MG63 (cell line): Measurements from ENCODE around the gene CEP164. TPM values are rescaled to one million over a fixed set of nuclear protein-coding genes. Genes with fewer than 3 reads are reported as not detected.

Experiments used
- DNase-seq: peaks from one replicate; pipeline ENCODE4 v3.0.0-alpha.2; 2020
- H3K27me3 ChIP-seq: fragments of 250-450 bp; sonication (Bioruptor Pico); 2 replicates; pipeline ENCODE4 v1.5.1; 2020; ENCODE audit warnings: mild to moderate bottlenecking, moderate library complexity
- H3K36me3 ChIP-seq: fragments of 250-450 bp; sonication (Bioruptor Pico); 2 replicates; pipeline ENCODE4 v1.5.1; 2020; ENCODE audit warnings: mild to moderate bottlenecking, moderate library complexity
- H3K4me3 ChIP-seq: fragments of 250-450 bp; sonication (Bioruptor Pico); 2 replicates; pipeline ENCODE4 v1.5.1; 2020; ENCODE audit warnings: mild to moderate bottlenecking, moderate library complexity
- H3K9me3 ChIP-seq: fragments of 250-450 bp; sonication (Bioruptor Pico); 2 replicates; pipeline ENCODE4 v1.5.1; 2020; ENCODE audit warnings: mild to moderate bottlenecking, moderate library complexity
- total RNA-seq: library from RNA; depleted of rRNA; stranded (reverse); fragments of >200 nt; shearing (Covaris generic); gene quantifications from 2 replicates; pipeline ENCODE4 v1.2.3, GENCODE V29; 2014; ENCODE audit warnings: low replicate concordance

Gene CEP164
- total RNA-seq, 1 experiment from 2014 or later = 33.1 TPM

GRCh38 chr11:117418737-117419481 lies 91.3 kb downstream of the CEP164 start:
- H3K27me3 ChIP-seq = no peaks in the 10 kb centered on the region
- no peaks in the 10 kb centered on the region for H3K36me3 ChIP-seq
- no peak for DNase-seq
- H3K4me3 ChIP-seq = no peak overlapping the region
- no peaks in the 10 kb centered on the region for H3K9me3 ChIP-seq

GRCh38 chr11:117419482-117420142 lies 92.0 kb downstream of the CEP164 start:
- Histone ChIP-seq H3K36me3 (no peaks in the 10 kb centered on the region), H3K9me3 (no peaks in the 10 kb centered on the region), H3K27me3 (no peaks in the 10 kb centered on the region), H3K4me3 (no peak overlapping the region)
- peak; percentile 26 for DNase-seq

- Histone ChIP-seq H3K4me3 (no peak overlapping the region), H3K36me3 (no peaks in the 10 kb centered on the region), H3K9me3 (no peaks in the 10 kb centered on the region), H3K27me3 (no peaks in the 10 kb centered on the region)
- DNase-seq = no peak
Measured at GRCh38 chr11:117420143-117420485, 92.5 kb downstream of the CEP164 start.

GRCh38 chr11:117420598-117420997 lies 92.9 kb downstream of the CEP164 start:
- no peaks in the 10 kb centered on the region for H3K9me3 ChIP-seq
- no peaks in the 10 kb centered on the region for H3K27me3 ChIP-seq
- no peaks in the 10 kb centered on the region for H3K36me3 ChIP-seq
- no peak for DNase-seq
- no peak overlapping the region for H3K4me3 ChIP-seq

GRCh38 chr11:117421041-117421440 lies 93.4 kb downstream of the CEP164 start:
- no peak overlapping the region for H3K4me3 ChIP-seq
- DNase-seq = no peak
- no peaks in the 10 kb centered on the region for H3K9me3 ChIP-seq
- no peaks in the 10 kb centered on the region for H3K27me3 ChIP-seq
- H3K36me3 ChIP-seq = no peaks in the 10 kb centered on the region

- no peak for DNase-seq
- H3K4me3 ChIP-seq = no peak overlapping the region
- H3K36me3 ChIP-seq = no peaks in the 10 kb centered on the region
- H3K9me3 ChIP-seq = no peaks in the 10 kb centered on the region
- no peaks in the 10 kb centered on the region for H3K27me3 ChIP-seq
Measured at GRCh38 chr11:117421476-117421875, 93.8 kb downstream of the CEP164 start.

- H3K4me3 ChIP-seq = no peak overlapping the region
- no peak for DNase-seq
- no peaks in the 10 kb centered on the region for H3K27me3 ChIP-seq
- H3K36me3 ChIP-seq = no peaks in the 10 kb centered on the region
- no peaks in the 10 kb centered on the region for H3K9me3 ChIP-seq
Measured at GRCh38 chr11:117423046-117423575, 95.5 kb downstream of the CEP164 start.

- Histone ChIP-seq H3K9me3 (no peaks in the 10 kb centered on the region), H3K27me3 (no peaks in the 10 kb centered on the region), H3K36me3 (no peaks in the 10 kb centered on the region), H3K4me3 (no peak overlapping the region)
- DNase-seq = no peak
Measured at GRCh38 chr11:117424781-117425180, 97.1 kb downstream of the CEP164 start.

GRCh38 chr11:117425679-117426296 lies 98.1 kb downstream of the CEP164 start:
- Histone ChIP-seq H3K4me3 (no peak overlapping the region), H3K36me3 (no peaks in the 10 kb centered on the region), H3K27me3 (no peaks in the 10 kb centered on the region), H3K9me3 (no peaks in the 10 kb centered on the region)
- DNase-seq = no peak

GRCh38 chr11:117426297-117426685 lies 98.6 kb downstream of the CEP164 start:
- DNase-seq = peak; percentile 37
- Histone ChIP-seq H3K36me3 (no peaks in the 10 kb centered on the region), H3K9me3 (no peaks in the 10 kb centered on the region), H3K27me3 (no peaks in the 10 kb centered on the region), H3K4me3 (no peak overlapping the region)

- Histone ChIP-seq H3K4me3 (no peak overlapping the region), H3K9me3 (no peaks in the 10 kb centered on the region), H3K36me3 (no peaks in the 10 kb centered on the region), H3K27me3 (no peaks in the 10 kb centered on the region)
- DNase-seq = no peak
Measured at GRCh38 chr11:117426941-117427340, 99.3 kb downstream of the CEP164 start.

GRCh38 chr11:117427356-117427874 lies 99.8 kb downstream of the CEP164 start:
- Histone ChIP-seq H3K9me3 (no peaks in the 10 kb centered on the region), H3K4me3 (no peak overlapping the region)
- DNase-seq = no peak

GRCh38 chr11:117428186-117428855 lies 100.7 kb downstream of the CEP164 start:
- no peaks in the 10 kb centered on the region for H3K36me3 ChIP-seq
- DNase-seq = no peak

More at GRCh38 chr11:117427356-117427874, 99.8 kb downstream of the CEP164 start:
- Histone ChIP-seq H3K36me3 (no peaks in the 10 kb centered on the region), H3K27me3 (no peaks in the 10 kb centered on the region)

GRCh38 chr11:117428856-117429229 lies 101.2 kb downstream of the CEP164 start:
- H3K36me3 ChIP-seq = no peaks in the 10 kb centered on the region
- no peaks in the 10 kb centered on the region for H3K9me3 ChIP-seq
- no peak for DNase-seq
- no peak overlapping the region for H3K4me3 ChIP-seq
- H3K27me3 ChIP-seq = peaks cover 4% of the 10 kb centered on the region; the same call in 1 of the 2 replicates

More at GRCh38 chr11:117428186-117428855, 100.7 kb downstream of the CEP164 start:
- Histone ChIP-seq H3K27me3 (peaks cover under 1% of the 10 kb centered on the region; the same call in 1 of the 2 replicates), H3K9me3 (no peaks in the 10 kb centered on the region), H3K4me3 (no peak overlapping the region)

- Histone ChIP-seq H3K27me3 (peaks cover 4% of the 10 kb centered on the region; the same call in 1 of the 2 replicates), H3K9me3 (no peaks in the 10 kb centered on the region), H3K36me3 (no peaks in the 10 kb centered on the region), H3K4me3 (no peak overlapping the region)
- DNase-seq = no peak
Measured at GRCh38 chr11:117430293-117430955, 102.8 kb downstream of the CEP164 start.

GRCh38 chr11:117431436-117431835 lies 103.8 kb downstream of the CEP164 start:
- no peak overlapping the region for H3K4me3 ChIP-seq
- no peak for DNase-seq
- H3K36me3 ChIP-seq = no peaks in the 10 kb centered on the region
- no peaks in the 10 kb centered on the region for H3K9me3 ChIP-seq
- H3K27me3 ChIP-seq = peaks cover 4% of the 10 kb centered on the region; the same call in 1 of the 2 replicates
